SU-DHL-6 (cell line): ENCODE measurements around the gene SHD.

Experiments
- H2AFZ ChIP-seq: fragments of 200-600 bp; sonication (generic); 2 replicates; pipeline ENCODE4 v1.6.1; 2014; ENCODE audit warnings: low read depth, mild to moderate bottlenecking, moderate library complexity, mixed read lengths, antibody characterized with exemption, low read length; ENCODE audit not compliant: severe bottlenecking
- H3F3A ChIP-seq: fragments of 200-600 bp; shearing (Covaris generic); 2 replicates; pipeline ENCODE4 v1.6.0; 2016; ENCODE audit warnings: antibody characterized with exemption, mild to moderate bottlenecking; ENCODE audit not compliant: insufficient read depth
- H3K27ac ChIP-seq: fragments of 200-600 bp; sonication (generic); 2 replicates; pipeline ENCODE4 v1.5.1; 2016; ENCODE audit warnings: low read depth, mild to moderate bottlenecking, low read length, moderate library complexity, mixed read lengths
- H3K27me3 ChIP-seq: fragments of 200-600 bp; sonication (generic), shearing (Covaris generic); 2 replicates; pipeline ENCODE4 v1.6.0; 2014; ENCODE audit warnings: mild to moderate bottlenecking, low read length
- H3K36me3 ChIP-seq: fragments of 200-600 bp; sonication (generic); 2 replicates; pipeline ENCODE4 v1.6.1; 2014; ENCODE audit warnings: mild to moderate bottlenecking, low read length, mixed read lengths
- H3K4me2 ChIP-seq: fragments of 300-600, 200-600 bp; shearing (Covaris generic), sonication (generic); 2 replicates; pipeline ENCODE4 v1.6.0; 2014; ENCODE audit warnings: low read length, low read depth, mild to moderate bottlenecking; ENCODE audit not compliant: poor library complexity, severe bottlenecking
- H3K4me3 ChIP-seq: fragments of 200-600 bp; sonication (generic); 2 replicates; pipeline ENCODE4 v1.5.1; 2014; ENCODE audit warnings: antibody characterized with exemption, low read length, mild to moderate bottlenecking, mixed read lengths; ENCODE audit not compliant: insufficient read depth, poor library complexity, severe bottlenecking
- H3K79me2 ChIP-seq: fragments of 200-600 bp; sonication (generic); 2 replicates; pipeline ENCODE4 v1.6.1; 2014; ENCODE audit warnings: mild to moderate bottlenecking, low read length, moderate library complexity; ENCODE audit not compliant: insufficient read depth
- H3K9ac ChIP-seq: fragments of 200-600 bp; sonication (generic); 2 replicates; pipeline ENCODE4 v1.7.0; 2014; ENCODE audit warnings: mild to moderate bottlenecking, low read length
- H3K9me2 ChIP-seq: fragments of 200-600 bp; sonication (generic); replicated peaks from 2 replicates; pipeline ENCODE4 v1.6.1; 2014; ENCODE audit warnings: low read length; ENCODE audit not compliant: insufficient read depth
- H3K9me3 ChIP-seq: fragments of 200-600 bp; sonication (generic); 2 replicates; pipeline ENCODE4 v1.6.1; 2014; ENCODE audit warnings: low read length, mixed read lengths; ENCODE audit not compliant: insufficient read depth
- H4K20me1 ChIP-seq: fragments of 200-600 bp; sonication (generic); 2 replicates; pipeline ENCODE4 v1.6.1; 2014; ENCODE audit warnings: low read depth, mild to moderate bottlenecking, antibody characterized with exemption, low read length, moderate library complexity, mixed read lengths
- CTCF ChIP-seq: fragments of 200-600 bp; sonication (generic); IDR thresholded peaks from one replicate; pipeline ENCODE4 v1.5.1; 2017; ENCODE audit warnings: antibody characterized with exemption, mild to moderate bottlenecking, low read length, moderate library complexity; ENCODE audit not compliant: insufficient read depth, poor library complexity, severe bottlenecking
- EZH2phosphoT487 ChIP-seq: fragments of 200-600 bp; sonication (generic), shearing (Covaris generic); conservative IDR thresholded peaks from 2 replicates; pipeline ENCODE4 v1.6.1; 2018; ENCODE audit warnings: mild to moderate bottlenecking, antibody characterized with exemption, low read length, moderate library complexity, mixed read lengths

SHD gene

GRCh38 chr19:4246767-4247593, 32.1 kb upstream of the SHD start, which contains the start of gene YJU2:
Gene YJU2 (plus strand): TSS chr19:4247080. CDS start chr19:4247147, 67 bp downstream.
- Histone ChIP-seq H3K27ac (peak within 1 kb of the TSS; percentile 73), H3K4me2 (peak within 1 kb of the TSS; percentile 79), H3K27me3 (no peaks in the 10 kb centered on the region), H3K9me3 (no peaks in the 10 kb centered on the region), H3K9me2 (no peaks in the 10 kb centered on the region), H3K4me3 (peak within 1 kb of the TSS; percentile 55), H3K79me2 (peaks cover 20% of the 10 kb centered on the region), H3K36me3 (peaks cover 19% of the 10 kb centered on the region), H2AFZ (peak within 1 kb of the TSS; percentile 91), H3F3A (no peaks in the 10 kb centered on the region), H3K9ac (peak within 1 kb of the TSS; percentile 58), H4K20me1 (no peaks in the 10 kb centered on the region)
- TF ChIP-seq CTCF (peak; percentile 44), EZH2phosphoT487 (no peak)

DNA sequence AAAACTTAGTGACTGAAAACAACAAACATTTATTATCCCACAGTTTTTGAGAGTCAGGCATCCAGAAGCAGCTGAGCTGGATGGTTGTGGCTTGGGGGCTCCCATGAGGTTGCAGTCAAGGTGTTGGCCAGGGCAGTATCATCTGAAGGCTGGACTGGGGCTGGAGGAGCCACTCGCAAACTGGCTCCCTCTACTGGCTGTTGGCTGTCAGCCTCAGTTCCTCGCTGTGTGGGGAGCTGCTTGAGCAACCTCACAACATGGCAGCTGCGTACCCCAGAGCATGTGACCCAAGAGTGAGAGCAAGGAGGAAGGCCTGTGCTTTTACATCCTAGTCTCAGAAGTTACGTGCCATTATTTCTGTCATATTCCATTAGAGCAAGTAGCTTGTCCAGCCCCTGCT, 22.5 kb upstream of the SHD start:
- Histone ChIP-seq H3K4me2 (no peak overlapping the region), H3K4me3 (no peak overlapping the region), H2AFZ (no peak overlapping the region), H3K9ac (no peak overlapping the region), H3K36me3 (peaks cover 22% of the 10 kb centered on the region), H3K79me2 (no peaks in the 10 kb centered on the region), H3K9me2 (no peaks in the 10 kb centered on the region), H3K27me3 (no peaks in the 10 kb centered on the region), H3K27ac (no peak overlapping the region), H3K9me3 (no peaks in the 10 kb centered on the region), H3F3A (no peaks in the 10 kb centered on the region), H4K20me1 (no peaks in the 10 kb centered on the region)
- TF ChIP-seq CTCF (peak; percentile 36), EZH2phosphoT487 (no peak)

DNA sequence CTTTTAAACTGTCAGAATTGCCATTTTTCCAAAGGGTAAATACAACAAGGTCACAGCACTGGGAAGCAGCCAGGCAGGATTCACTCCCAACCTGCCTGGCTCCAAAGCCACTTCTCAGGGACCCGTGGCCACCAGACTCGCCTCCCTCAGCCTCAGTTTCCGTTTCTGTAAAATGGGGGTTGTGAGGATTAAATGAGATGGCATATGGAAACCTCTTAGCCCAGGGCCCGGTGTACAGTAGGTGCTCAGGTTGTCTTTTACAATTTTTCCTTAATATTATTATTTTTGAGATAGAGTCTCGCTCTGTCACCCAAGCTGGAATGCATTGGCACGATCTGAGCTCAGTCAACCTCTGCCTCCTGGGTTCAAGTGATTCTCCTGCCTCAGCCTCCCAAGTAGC, 22.0 kb upstream of the SHD start:
- Histone ChIP-seq H3K9me3 (no peaks in the 10 kb centered on the region), H4K20me1 (no peaks in the 10 kb centered on the region), H3K9me2 (no peaks in the 10 kb centered on the region), H3F3A (no peaks in the 10 kb centered on the region), H3K4me2 (no peak overlapping the region), H3K27ac (no peak overlapping the region), H3K79me2 (no peaks in the 10 kb centered on the region), H3K4me3 (no peak overlapping the region), H3K27me3 (no peaks in the 10 kb centered on the region), H3K9ac (no peak overlapping the region), H2AFZ (no peak overlapping the region), H3K36me3 (peaks cover 22% of the 10 kb centered on the region)
- TF ChIP-seq EZH2phosphoT487 (no peak), CTCF (no peak)
